ENCODE data around the gene GBX1.

The GBX1 gene

GRCh38 chr7:151167197-151167961, at the start of gene GBX1:
Gene GBX1 (minus strand): TSS chr7:151167694. CDS start chr7:151167548, 146 bp downstream.
- DNase-seq = peak in 6 of 42 donors; percentile 17 to 51 (median 36)
- intact Hi-C loops (cut with DNase I) = no loop called here

- no peak for DNase-seq
- intact Hi-C loops (cut with DNase I) = no loop called here
Measured at GRCh38 chr7:151215396-151215795, 47.9 kb upstream of the GBX1 start.

GRCh38 chr7:151213826-151214225, 46.3 kb upstream of the GBX1 start:
- intact Hi-C loops (cut with DNase I) = no loop called here
- no peak for DNase-seq

GRCh38 chr7:151212626-151213025, 45.1 kb upstream of the GBX1 start:
- no peak for DNase-seq

GRCh38 chr7:151211155-151211772, 43.8 kb upstream of the GBX1 start:
- no peak for DNase-seq
- intact Hi-C loops (cut with DNase I) = no loop called here

More at GRCh38 chr7:151212626-151213025, 45.1 kb upstream of the GBX1 start:
- intact Hi-C loops (cut with DNase I) = no loop called here

GRCh38 chr7:151210087-151210854, 42.8 kb upstream of the GBX1 start, which contains the start of gene H2BK1:
Gene H2BK1 (minus strand): TSS chr7:151210488. CDS start chr7:151210318, 170 bp downstream.
- peak in 1 of 42 donors; percentile 22 for DNase-seq
- intact Hi-C loops (cut with DNase I) = no loop called here

GRCh38 chr7:151209588-151209987, 42.1 kb upstream of the GBX1 start:
- no peak for DNase-seq
- intact Hi-C loops (cut with DNase I) = no loop called here

GRCh38 chr7:151208253-151208862, 40.9 kb upstream of the GBX1 start:
- DNase-seq = no peak
- intact Hi-C loops (cut with DNase I) = no loop called here

GRCh38 chr7:151207804-151208203, 40.3 kb upstream of the GBX1 start:
- intact Hi-C loops (cut with DNase I) = no loop called here
- DNase-seq = no peak

- intact Hi-C loops (cut with DNase I) = no loop called here
- no peak for DNase-seq
Measured at GRCh38 chr7:151207315-151207714, 39.8 kb upstream of the GBX1 start.

- no peak for DNase-seq
- intact Hi-C loops (cut with DNase I) = no loop called here
Measured at GRCh38 chr7:151206914-151207313, 39.4 kb upstream of the GBX1 start.

- intact Hi-C loops (cut with DNase I) = no loop called here
- no peak for DNase-seq
Measured at GRCh38 chr7:151205730-151206129, 38.2 kb upstream of the GBX1 start.

GRCh38 chr7:151204383-151205032, 37.0 kb upstream of the GBX1 start:
- intact Hi-C loops (cut with DNase I) = no loop called here

GRCh38 chr7:151202836-151203235, 35.3 kb upstream of the GBX1 start:
- intact Hi-C loops (cut with DNase I) = no loop called here
- DNase-seq = no peak

More at GRCh38 chr7:151204383-151205032, 37.0 kb upstream of the GBX1 start:
- DNase-seq = no peak

GRCh38 chr7:151201751-151202150, 34.3 kb upstream of the GBX1 start:
- intact Hi-C loops (cut with DNase I) = no loop called here
- DNase-seq = no peak

GRCh38 chr7:151201344-151201743, 33.9 kb upstream of the GBX1 start:
- intact Hi-C loops (cut with DNase I) = no loop called here
- no peak for DNase-seq

GRCh38 chr7:151198945-151199848, 31.7 kb upstream of the GBX1 start:
- peak in 25 of 42 donors; percentile 8 to 49 (median 21) for DNase-seq

GRCh38 chr7:151197932-151198331, 30.4 kb upstream of the GBX1 start:
- intact Hi-C loops (cut with DNase I) = no loop called here
- no peak for DNase-seq

More at GRCh38 chr7:151198945-151199848, 31.7 kb upstream of the GBX1 start:
- intact Hi-C loops (cut with DNase I) = no loop called here
